ENCODE data around the gene SLC8A3. TPM values are rescaled to one million over a fixed set of nuclear protein-coding genes. Genes with fewer than 3 reads are reported as not detected.

The SLC8A3 gene
- polyA plus RNA-seq, 3 donors = 0.01 TPM; not detected in 2

DNA sequence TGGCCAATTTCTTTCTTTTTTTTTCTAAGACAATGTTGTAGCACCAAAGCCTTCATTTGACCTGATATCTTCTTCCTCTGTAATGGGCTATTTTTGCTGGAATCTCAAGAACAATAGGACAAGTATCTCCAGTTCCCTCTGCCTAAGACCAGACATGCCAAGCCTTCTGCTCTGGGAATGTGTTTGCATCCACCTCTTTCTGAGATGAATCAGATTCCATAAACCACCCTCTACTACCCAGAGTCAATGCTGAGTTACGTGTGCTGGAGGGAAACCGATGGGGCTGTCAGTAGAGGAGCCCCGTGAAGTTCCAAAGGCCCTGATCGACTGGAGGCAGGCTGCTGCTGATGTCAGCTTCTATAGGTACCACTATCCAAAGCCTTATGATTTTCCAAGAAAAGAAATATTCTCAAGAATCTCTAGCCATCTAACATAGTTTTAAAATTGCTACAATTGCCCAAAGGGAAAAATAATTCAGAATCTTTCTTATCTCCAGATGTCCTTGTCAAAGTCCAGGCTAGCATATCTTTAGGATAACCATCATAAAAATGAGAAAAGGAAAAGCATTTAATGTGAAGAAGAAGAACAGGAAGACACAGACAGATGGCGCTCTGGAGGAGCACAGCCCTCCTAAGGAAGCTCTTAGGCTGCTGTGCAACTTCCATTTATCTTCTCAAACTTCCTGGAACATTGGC lies 101.9 kb downstream of the SLC8A3 start:
- H3K4me1 Mint-ChIP-seq = peaks cover 3% of the 10 kb centered on the region
- Histone ChIP-seq H3K4me3 (replicated peaks in 1 of 3; ENCODE audit: low read depth in 2 of 3, low read length in 3 of 3) (no peak overlapping the region), H3K4me2 (replicated peaks; ENCODE audit: extremely low read depth, low read length, poor library complexity, severe bottlenecking) (no peak overlapping the region), H3K79me2 (ENCODE audit: insufficient read depth, low read length) (no peaks in the 10 kb centered on the region), H3K36me3 (replicated peaks in 1 of 2; ENCODE audit: control insufficient read depth in 1 of 2, insufficient read depth in 2 of 2, low read length in 2 of 2) (no peaks in the 10 kb centered on the region), H3K9ac (ENCODE audit: insufficient read depth, low read length, poor library complexity, severe bottlenecking) (no peak overlapping the region), H3K27me3 (ENCODE audit: control insufficient read depth in 2 of 2, insufficient read depth in 2 of 2, low read length in 2 of 2) (peaks cover 0 to 2% of the 10 kb centered on the region in 2 donors), H3K27ac (ENCODE audit: low read depth in 1 of 2, low read length in 2 of 2) (no peak overlapping the region), H2AFZ (ENCODE audit: insufficient read depth, low read depth, low read length, poor library complexity, severe bottlenecking) (no peak overlapping the region), H3K9me3 (replicated peaks in 1 of 2; ENCODE audit: control insufficient read depth in 1 of 2, insufficient read depth in 1 of 2, low read length in 2 of 2) (no peaks in the 10 kb centered on the region), H3K4me1 (ENCODE audit: control insufficient read depth in 1 of 2, insufficient read depth in 2 of 2, low read length in 2 of 2) (no peaks in the 10 kb centered on the region), H4K20me1 (ENCODE audit: insufficient read depth, low read length) (no peaks in the 10 kb centered on the region)
- no peak overlapping the region for H3K4me3 Mint-ChIP-seq
- no CpG with 5 or more reads among the region's 5 CpGs for WGBS (ENCODE audit: insufficient coverage)
- TF ChIP-seq, protein P1, sequence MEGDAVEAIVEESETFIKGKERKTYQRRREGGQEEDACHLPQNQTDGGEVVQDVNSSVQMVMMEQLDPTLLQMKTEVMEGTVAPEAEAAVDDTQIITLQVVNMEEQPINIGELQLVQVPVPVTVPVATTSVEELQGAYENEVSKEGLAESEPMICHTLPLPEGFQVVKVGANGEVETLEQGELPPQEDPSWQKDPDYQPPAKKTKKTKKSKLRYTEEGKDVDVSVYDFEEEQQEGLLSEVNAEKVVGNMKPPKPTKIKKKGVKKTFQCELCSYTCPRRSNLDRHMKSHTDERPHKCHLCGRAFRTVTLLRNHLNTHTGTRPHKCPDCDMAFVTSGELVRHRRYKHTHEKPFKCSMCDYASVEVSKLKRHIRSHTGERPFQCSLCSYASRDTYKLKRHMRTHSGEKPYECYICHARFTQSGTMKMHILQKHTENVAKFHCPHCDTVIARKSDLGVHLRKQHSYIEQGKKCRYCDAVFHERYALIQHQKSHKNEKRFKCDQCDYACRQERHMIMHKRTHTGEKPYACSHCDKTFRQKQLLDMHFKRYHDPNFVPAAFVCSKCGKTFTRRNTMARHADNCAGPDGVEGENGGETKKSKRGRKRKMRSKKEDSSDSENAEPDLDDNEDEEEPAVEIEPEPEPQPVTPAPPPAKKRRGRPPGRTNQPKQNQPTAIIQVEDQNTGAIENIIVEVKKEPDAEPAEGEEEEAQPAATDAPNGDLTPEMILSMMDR (IDR thresholded peaks at IDR 0.05) = peak; percentile 21
- peaks cover 2 to 6% (median 5%) of the 10 kb centered on the region in 3 donors for H3K27me3 Mint-ChIP-seq (ENCODE audit: low read depth in 3 of 3)
- peaks cover 0 to under 1% (median 0%) of the 10 kb centered on the region in 7 donors for H3K9me3 Mint-ChIP-seq
- H3K27ac Mint-ChIP-seq = no peak overlapping the region
- intact Hi-C loops (cut with micrococcal nuclease) = no loop called here
- H3K36me3 Mint-ChIP-seq = no peaks in the 10 kb centered on the region
- DNase-seq = peak in 1 of 3 donors; percentile 3

DNA sequence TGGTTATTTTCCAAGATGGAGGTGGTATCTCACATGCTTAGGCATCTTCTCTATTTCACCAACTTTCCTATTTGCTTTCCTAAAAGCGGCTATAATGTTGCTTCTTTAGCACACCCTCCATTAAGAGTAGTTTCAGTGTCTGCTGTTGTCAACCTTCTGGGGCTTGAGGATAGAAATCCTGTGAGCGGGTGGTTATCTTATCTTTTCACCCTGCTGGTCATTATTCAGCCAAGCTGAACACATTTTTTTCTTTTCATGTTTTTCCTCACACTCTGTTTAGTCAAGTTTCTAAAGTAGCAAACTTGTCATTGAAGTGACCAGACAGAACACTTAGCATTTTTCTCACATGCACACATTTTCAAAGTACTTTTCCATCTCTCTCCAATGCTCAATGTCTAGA lies 104.5 kb downstream of the SLC8A3 start:
- Mint-ChIP-seq H3K4me1 (peaks cover 3% of the 10 kb centered on the region), H3K4me3 (no peak overlapping the region), H3K36me3 (no peaks in the 10 kb centered on the region), H3K27me3 (ENCODE audit: low read depth in 3 of 3) (peaks cover 2 to 6% (median 5%) of the 10 kb centered on the region in 3 donors), H3K9me3 (peaks cover 0 to 2% (median 0%) of the 10 kb centered on the region in 7 donors), H3K27ac (no peak overlapping the region)
- no peak for DNase-seq
- intact Hi-C loops (cut with micrococcal nuclease) = no loop called here
- no peak overlapping the region for H3K27ac ChIP-seq (ENCODE audit: low read depth in 1 of 2, low read length in 2 of 2)
- no peaks in the 10 kb centered on the region for H3K79me2 ChIP-seq (ENCODE audit: insufficient read depth, low read length)
- H4K20me1 ChIP-seq (ENCODE audit: insufficient read depth, low read length) = no peaks in the 10 kb centered on the region
- no peak overlapping the region for H3K4me2 ChIP-seq (replicated peaks; ENCODE audit: extremely low read depth, low read length, poor library complexity, severe bottlenecking)
- 83% methylated on average over 1 of the region's 2 CpGs for WGBS (ENCODE audit: insufficient coverage)
- H3K4me1 ChIP-seq (ENCODE audit: control insufficient read depth in 1 of 2, insufficient read depth in 2 of 2, low read length in 2 of 2) = no peaks in the 10 kb centered on the region
- TF ChIP-seq, protein P1 (IDR thresholded peaks at IDR 0.05) = no peak
- peaks cover 0 to 2% of the 10 kb centered on the region in 2 donors for H3K27me3 ChIP-seq (ENCODE audit: control insufficient read depth in 2 of 2, insufficient read depth in 2 of 2, low read length in 2 of 2)
- no peaks in the 10 kb centered on the region for H3K9me3 ChIP-seq (replicated peaks in 1 of 2; ENCODE audit: control insufficient read depth in 1 of 2, insufficient read depth in 1 of 2, low read length in 2 of 2)
- H3K36me3 ChIP-seq (replicated peaks in 1 of 2; ENCODE audit: control insufficient read depth in 1 of 2, insufficient read depth in 2 of 2, low read length in 2 of 2) = no peaks in the 10 kb centered on the region
- no peak overlapping the region for H2AFZ ChIP-seq (ENCODE audit: insufficient read depth, low read depth, low read length, poor library complexity, severe bottlenecking)
- H3K9ac ChIP-seq (ENCODE audit: insufficient read depth, low read length, poor library complexity, severe bottlenecking) = no peak overlapping the region
- H3K4me3 ChIP-seq (replicated peaks in 1 of 3; ENCODE audit: low read depth in 2 of 3, low read length in 3 of 3) = no peak overlapping the region

Data from CD14-positive monocyte (primary cell).